Kidney (tissue), 14 donors: ENCODE results near the gene ABCA4. TPM values are rescaled to one million over a fixed set of nuclear protein-coding genes. Genes with fewer than 3 reads are reported as not detected.
A peak's percentile ranks its signal among the peaks of the same experiment; 100 is the strongest.

Source experiments
- DNase-seq, 5 donors: peaks; one replicate each; pipeline ENCODE4 v3.0.0-alpha.2; 2013 to 2020
- FAIRE-seq: peaks from 2 replicates; lab custom pipeline; 2012; peaks lifted over from hg19 to GRCh38; lab: Jason Lieb, UNC
- H3K27ac ChIP-seq, 2 donors: one replicate each; pipeline ENCODE4 v1.7.0; 2013; ENCODE audit warnings: low read depth in 2 of 2, low read length in 2 of 2, inconsistent platforms in 1 of 2
- H3K27me3 ChIP-seq: one replicate; pipeline ENCODE4 v1.7.1; 2013; ENCODE audit warnings: low read length, inconsistent platforms; ENCODE audit not compliant: control insufficient read depth, insufficient read depth
- H3K36me3 ChIP-seq, 3 donors: one replicate each; pipeline versions ENCODE4 v1.7.0 to v1.7.1; 2013; ENCODE audit warnings: low read length in 3 of 3, control low read depth in 1 of 3, inconsistent platforms in 1 of 3; ENCODE audit not compliant: insufficient read depth in 3 of 3, control insufficient read depth in 2 of 3
- H3K4me1 ChIP-seq, 3 donors: one replicate each; pipeline versions ENCODE4 v1.7.0 to v1.7.1; 2013; ENCODE audit warnings: low read length in 3 of 3, inconsistent platforms in 1 of 3, low read depth in 1 of 3; ENCODE audit not compliant: control insufficient read depth in 2 of 3, insufficient read depth in 2 of 3
- H3K4me3 ChIP-seq, 3 donors: one replicate each; pipeline versions ENCODE4 v1.7.0 to v1.8.1; 2013; ENCODE audit warnings: low read length in 3 of 3, control low read depth in 1 of 3, inconsistent platforms in 1 of 3
- H3K9ac ChIP-seq, 3 donors: one replicate each; pipeline versions ENCODE4 v1.7.0 to v1.7.1; 2013; ENCODE audit warnings: low read length in 3 of 3, control low read depth in 1 of 3, inconsistent platforms in 1 of 3
- H3K9me3 ChIP-seq, 3 donors: one replicate each; pipeline versions ENCODE4 v1.7.0 to v1.7.1; 2013; ENCODE audit warnings: low read length in 3 of 3, control low read depth in 1 of 3, inconsistent platforms in 1 of 3; ENCODE audit not compliant: control insufficient read depth in 2 of 3, insufficient read depth in 1 of 3
- CTCF ChIP-seq: IDR thresholded peaks from 3 replicates; pipeline ENCODE4 v1.5.1; 2012; ENCODE audit warnings: mild to moderate bottlenecking, moderate library complexity, borderline replicate concordance; ENCODE audit not compliant: insufficient read depth; ENCODE audit errors: extremely low read depth
- intact Hi-C: fragments of 100-400 bp; cut with DNase I; formaldehyde crosslinking; loops from one replicate; pipeline ENCODE4 v1.11.1; 2022
- polyA plus RNA-seq: library from polyadenylated mRNA; stranded (reverse); fragments of 350-450 nt; fragmentation: Illumina TruSeq; extraction: RNeasy Lipid Tissue Mini Kit (QIAGEN cat#74804); gene quantifications from one replicate; pipeline ENCODE4 v1.2.3, GENCODE V29; 2014; ENCODE audit warnings: low read depth, low replicate concordance; ENCODE audit not compliant: insufficient read depth
- total RNA-seq: library from RNA; stranded (reverse); fragmentation: NEBNext Ultra II Directional; extraction: Animal tissue kit (Norgen Biotek cat#: 25700); gene quantifications from one replicate; pipeline ENCODE4 v1.2.1, GENCODE V29; 2021
- donor health status: control.
- donor health status: control.
- donor health status: control.
- donor health status: control.
- donor health status: control.
- donor health status: DM: yes; HTN: yes; CAD: no.
- donor health status: Normal renal cell carcinoma (clear cell type).

The ABCA4 gene
- total and polyA plus RNA-seq, 2 donors from 2014 or later, result 1.5 to 2.1 TPM

DNA sequence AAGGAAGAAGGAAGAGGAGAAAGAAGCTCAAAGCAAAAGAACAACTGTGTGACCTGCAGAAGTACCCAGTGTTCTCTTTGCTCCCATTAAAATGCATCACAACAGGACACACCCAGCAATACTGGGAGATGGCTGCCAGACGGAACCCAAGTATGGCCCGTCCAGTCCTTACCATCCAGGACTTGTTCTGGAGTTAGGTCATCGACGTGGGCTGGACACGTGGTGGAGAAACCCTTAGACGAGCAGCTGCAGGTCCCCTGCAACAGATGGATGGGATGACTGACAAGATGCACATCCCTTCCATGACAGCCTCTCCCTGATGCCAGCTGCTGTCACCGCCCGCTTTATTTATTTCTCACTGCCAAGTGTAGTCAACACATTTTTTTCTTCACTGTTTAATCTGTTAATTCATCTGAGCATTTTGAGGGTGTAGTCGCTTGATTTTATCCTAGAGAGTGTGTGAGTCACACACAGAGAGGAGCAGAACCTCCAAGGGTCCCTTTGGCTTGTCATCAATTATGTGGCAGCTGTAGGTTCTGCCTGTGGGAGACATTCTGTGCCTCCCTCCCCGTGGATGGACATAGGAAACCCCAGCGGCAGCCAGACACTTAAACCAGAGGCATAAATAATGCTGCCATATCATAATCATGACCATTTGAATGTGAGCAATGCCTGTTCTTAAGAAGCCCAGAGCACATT, 80.9 kb downstream of the ABCA4 start:
- Histone ChIP-seq H3K9me3 (no peaks in the 10 kb centered on the region), H3K27me3 (no peaks in the 10 kb centered on the region), H3K36me3 (no peaks in the 10 kb centered on the region), H3K4me3 (no peak overlapping the region), H3K9ac (no peak overlapping the region), H3K27ac (no peak overlapping the region), H3K4me1 (peaks cover 0 to 7% (median 4%) of the 10 kb centered on the region in 3 donors)
- intact Hi-C loops, result no loop called here
- no peak for DNase-seq
- no peak for TF ChIP-seq CTCF
- no peak for FAIRE-seq

- Histone ChIP-seq H3K27ac (no peak overlapping the region), H3K27me3 (no peaks in the 10 kb centered on the region), H3K4me1 (peaks cover 0 to 4% (median 0%) of the 10 kb centered on the region in 3 donors), H3K36me3 (no peaks in the 10 kb centered on the region), H3K9me3 (no peaks in the 10 kb centered on the region), H3K4me3 (no peak overlapping the region), H3K9ac (no peak overlapping the region)
- intact Hi-C loops, result no loop called here
- TF ChIP-seq CTCF, result peak; percentile 80
- FAIRE-seq, result no peak
- DNase-seq, result peak; percentile 78 to 92 (median 81)
Observed at GRCh38 chr1:94039514-94039870, 81.5 kb downstream of the ABCA4 start.

- FAIRE-seq (no peak), DNase-seq (peak in 1 of 5 donors; percentile 67)
- no peaks in the 10 kb centered on the region for H3K27me3 ChIP-seq
- no peaks in the 10 kb centered on the region for H3K9me3 ChIP-seq
- H3K36me3 ChIP-seq, result no peaks in the 10 kb centered on the region
- no peak overlapping the region for H3K9ac ChIP-seq
- no peak overlapping the region for H3K4me3 ChIP-seq
- peaks cover 0 to 3% (median 0%) of the 10 kb centered on the region in 3 donors for H3K4me1 ChIP-seq
- H3K27ac ChIP-seq, result no peak overlapping the region
- intact Hi-C loops, result no loop called here
- no peak for TF ChIP-seq CTCF
Observed at GRCh38 chr1:94038511-94038910, 82.4 kb downstream of the ABCA4 start.
